ENCODE measurements around the gene IL17B. TPM values are rescaled to one million over a fixed set of nuclear protein-coding genes. Genes with fewer than 3 reads are reported as not detected.

Gene IL17B
- total and polyA plus RNA-seq, 7 donors, result 0.82 to 9.6 (median 4.8) TPM; not detected in 2

GRCh38 chr5:149365418-149365817 is 13.7 kb downstream of the IL17B start:
- H3K4me3 ChIP-seq, result no peak overlapping the region
- H3K36me3 ChIP-seq, result no peaks in the 10 kb centered on the region
- intact Hi-C loops (cut with DNase I), result loop anchor here (5.0 kb wide), 2 partner anchors 48 to 197 kb away; no protein-coding TSS in a partner anchor
- H3K27me3 ChIP-seq, result no peaks in the 10 kb centered on the region
- no peak for TF ChIP-seq POLR2AphosphoS5 (IDR thresholded peaks at IDR 0.05)
- no peak for TF ChIP-seq POLR2A (IDR thresholded peaks at IDR 0.05)
- no peak for TF ChIP-seq CTCF (IDR thresholded peaks at IDR 0.05)
- TF ChIP-seq EP300 (IDR thresholded peaks at IDR 0.05), result no peak
- no peak overlapping the region for H3K27ac ChIP-seq
- peaks cover 0 to 17% (median 16%) of the 10 kb centered on the region in 4 donors for H3K4me1 ChIP-seq
- WGBS, 2 donors, result 87 to 90% methylated on average over 6 of the region's 6 CpGs
- no peak for DNase-seq
- no peaks in the 10 kb centered on the region for H3K9me3 ChIP-seq

GRCh38 chr5:149364719-149365118 is 14.4 kb downstream of the IL17B start:
- no peak overlapping the region for H3K27ac ChIP-seq
- DNase-seq, result no peak
- no peak for TF ChIP-seq CTCF (IDR thresholded peaks at IDR 0.05)
- no peak for TF ChIP-seq EP300 (IDR thresholded peaks at IDR 0.05)
- TF ChIP-seq POLR2A (IDR thresholded peaks at IDR 0.05), result no peak
- TF ChIP-seq POLR2AphosphoS5 (IDR thresholded peaks at IDR 0.05), result no peak
- H3K36me3 ChIP-seq, result no peaks in the 10 kb centered on the region
- peaks cover 0 to 17% (median 15%) of the 10 kb centered on the region in 4 donors for H3K4me1 ChIP-seq
- no peaks in the 10 kb centered on the region for H3K27me3 ChIP-seq
- 96 to 100% methylated on average over 2 of the region's 2 CpGs for WGBS, 2 donors
- H3K9me3 ChIP-seq, result no peaks in the 10 kb centered on the region
- intact Hi-C loops (cut with DNase I), result loop anchor here (5.0 kb wide), 2 partner anchors 47 to 198 kb away; no protein-coding TSS in a partner anchor
- H3K4me3 ChIP-seq, result no peak overlapping the region

GRCh38 chr5:149363936-149364335 is 15.2 kb downstream of the IL17B start:
- H3K4me1 ChIP-seq, result peaks cover 0 to 17% (median 15%) of the 10 kb centered on the region in 4 donors
- no peaks in the 10 kb centered on the region for H3K27me3 ChIP-seq
- no peak overlapping the region for H3K4me3 ChIP-seq
- DNase-seq, result no peak
- H3K36me3 ChIP-seq, result no peaks in the 10 kb centered on the region
- TF ChIP-seq POLR2A (IDR thresholded peaks at IDR 0.05) (no peak), POLR2AphosphoS5 (IDR thresholded peaks at IDR 0.05) (no peak), CTCF (IDR thresholded peaks at IDR 0.05) (no peak), EP300 (IDR thresholded peaks at IDR 0.05) (no peak)
- 95 to 96% methylated on average over 9 of the region's 9 CpGs for WGBS, 2 donors
- H3K9me3 ChIP-seq, result no peaks in the 10 kb centered on the region
- intact Hi-C loops (cut with DNase I), result no loop called here
- no peak overlapping the region for H3K27ac ChIP-seq

GRCh38 chr5:149363358-149363757 is 15.7 kb downstream of the IL17B start:
- Histone ChIP-seq H3K9me3 (no peaks in the 10 kb centered on the region), H3K27me3 (no peaks in the 10 kb centered on the region), H3K27ac (no peak overlapping the region), H3K36me3 (no peaks in the 10 kb centered on the region), H3K4me3 (no peak overlapping the region), H3K4me1 (peaks cover 0 to 19% (median 17%) of the 10 kb centered on the region in 4 donors)
- intact Hi-C loops (cut with DNase I), result no loop called here
- no peak for TF ChIP-seq CTCF (IDR thresholded peaks at IDR 0.05)
- no peak for TF ChIP-seq EP300 (IDR thresholded peaks at IDR 0.05)
- no peak for TF ChIP-seq POLR2A (IDR thresholded peaks at IDR 0.05)
- TF ChIP-seq POLR2AphosphoS5 (IDR thresholded peaks at IDR 0.05), result no peak
- DNase-seq, result no peak

- Histone ChIP-seq H3K9me3 (no peaks in the 10 kb centered on the region), H3K27ac (no peak overlapping the region), H3K27me3 (no peaks in the 10 kb centered on the region), H3K4me1 (peaks cover 0 to 16% (median 13%) of the 10 kb centered on the region in 4 donors), H3K36me3 (no peaks in the 10 kb centered on the region), H3K4me3 (no peak overlapping the region)
- no peak for DNase-seq
- no peak for TF ChIP-seq CTCF (IDR thresholded peaks at IDR 0.05)
- no peak for TF ChIP-seq EP300 (IDR thresholded peaks at IDR 0.05)
- no peak for TF ChIP-seq POLR2AphosphoS5 (IDR thresholded peaks at IDR 0.05)
- TF ChIP-seq POLR2A (IDR thresholded peaks at IDR 0.05), result no peak
- 94 to 95% methylated on average over 12 of the region's 12 CpGs for WGBS, 2 donors
- intact Hi-C loops (cut with DNase I), result no loop called here
Measured at GRCh38 chr5:149362541-149362940, 16.6 kb downstream of the IL17B start.
